Activated T-helper 17 cell treated with anti-CD3 and anti-CD28 coated beads, Interleukin-2, amount 50 U/mL, for 72 hours (primary cell): ENCODE data around the gene VEZT. TPM values are rescaled to one million over a fixed set of nuclear protein-coding genes. Genes with fewer than 3 reads are reported as not detected.
"Not testable (repeated sequence)": the region's sequence is repeated elsewhere in the genome, so short reads cannot be mapped to it uniquely, and the experiment has no call there.

Source experiments
- ATAC-seq: fragments of 150-1000 bp; cut with Tn5 transposase; replicated peaks from 2 replicates; pipeline ENCODE4 v1.10.0; 2021; ENCODE audit warnings: mild to moderate bottlenecking, moderate library complexity
- H3K27ac Mint-ChIP-seq: one replicate; pipeline ENCODE4 v1.8.0; 2022; ENCODE audit warnings: mixed read lengths
- H3K27me3 Mint-ChIP-seq: one replicate; pipeline ENCODE4 v1.8.0; 2022; ENCODE audit warnings: mixed read lengths
- H3K36me3 Mint-ChIP-seq: one replicate; pipeline ENCODE4 v1.8.0; 2022; ENCODE audit warnings: low read depth, mild to moderate bottlenecking, mixed read lengths
- H3K4me1 Mint-ChIP-seq: one replicate; pipeline ENCODE4 v1.8.0; 2022; ENCODE audit warnings: mixed read lengths
- H3K4me3 Mint-ChIP-seq: one replicate; pipeline ENCODE4 v1.8.0; 2022; ENCODE audit warnings: mild to moderate bottlenecking, mixed read lengths
- H3K9me3 Mint-ChIP-seq: one replicate; pipeline ENCODE4 v1.8.0; 2022; ENCODE audit warnings: mixed read lengths
- total RNA-seq, 2 donors: library from RNA; stranded (reverse); gene quantifications; one replicate each; pipeline ENCODE4 v1.2.3, GENCODE V29; 2022

VEZT gene
- total RNA-seq, 2 donors from 2014 or later: 42.9 to 49.3 TPM

DNA sequence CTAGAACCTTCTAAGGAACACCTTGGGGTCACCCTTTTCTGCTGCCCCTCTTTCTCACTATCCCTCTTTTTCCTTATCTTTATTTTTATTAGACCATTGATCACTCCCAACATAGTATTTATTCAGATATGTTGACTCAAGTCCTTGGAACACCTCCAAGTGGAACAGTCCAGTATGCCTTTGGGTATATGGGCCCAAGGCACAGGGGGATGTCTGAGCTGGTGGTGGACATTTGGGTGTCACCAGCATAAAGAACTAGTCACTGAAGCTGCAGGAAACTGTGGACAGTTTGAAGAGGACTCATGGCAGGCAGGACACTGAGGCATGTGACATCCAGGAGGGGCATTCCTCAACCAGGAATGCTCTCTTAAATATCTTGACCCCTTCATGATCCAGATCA, 105.6 kb downstream of the VEZT start:
- no peaks in the 10 kb centered on the region for H3K9me3 Mint-ChIP-seq
- no peak overlapping the region for H3K4me3 Mint-ChIP-seq
- no peak for ATAC-seq

GRCh38 chr12:95324246-95324645, 106.6 kb downstream of the VEZT start:
- ATAC-seq, H3K36me3 Mint-ChIP-seq: not testable (repeated sequence)

More for the DNA sequence above, 105.6 kb downstream of the VEZT start:
- Mint-ChIP-seq H3K27ac (no peak overlapping the region), H3K4me1 (no peaks in the 10 kb centered on the region), H3K27me3 (no peaks in the 10 kb centered on the region), H3K36me3 (no peaks in the 10 kb centered on the region)

DNA sequence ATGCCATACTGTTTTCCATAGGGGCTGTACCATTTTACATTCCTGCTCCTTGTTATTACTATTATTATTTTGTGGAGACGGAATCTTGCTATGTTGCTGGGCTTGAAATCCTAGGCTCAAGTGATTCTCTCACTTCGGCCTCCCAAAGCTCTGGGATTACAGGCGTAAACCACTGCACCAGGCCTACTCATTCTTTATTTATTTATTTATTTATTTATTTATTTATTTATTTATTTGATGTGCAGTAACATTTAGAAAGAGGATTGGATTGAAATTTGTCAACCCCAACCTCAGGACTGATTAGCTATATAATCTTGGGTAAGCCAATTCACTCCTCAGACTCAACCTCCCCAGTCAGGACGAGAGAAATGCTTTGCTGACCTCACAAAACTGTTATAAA, 107.9 kb downstream of the VEZT start:
- no peaks in the 10 kb centered on the region for H3K9me3 Mint-ChIP-seq
- no peak overlapping the region for H3K27ac Mint-ChIP-seq

More at GRCh38 chr12:95324246-95324645, 106.6 kb downstream of the VEZT start:
- not testable (repeated sequence) for H3K4me1 Mint-ChIP-seq, H3K27me3 Mint-ChIP-seq, H3K9me3 Mint-ChIP-seq, H3K27ac Mint-ChIP-seq, H3K4me3 Mint-ChIP-seq

GRCh38 chr12:95326445-95326844, 108.8 kb downstream of the VEZT start:
- H3K27me3 Mint-ChIP-seq: no peaks in the 10 kb centered on the region
- no peaks in the 10 kb centered on the region for H3K4me1 Mint-ChIP-seq
- no peak for ATAC-seq

More for the DNA sequence above, 107.9 kb downstream of the VEZT start:
- Mint-ChIP-seq H3K4me1 (no peaks in the 10 kb centered on the region), H3K4me3 (no peak overlapping the region), H3K36me3 (no peaks in the 10 kb centered on the region), H3K27me3 (no peaks in the 10 kb centered on the region)
- ATAC-seq: no peak

GRCh38 chr12:95326855-95327254, 109.2 kb downstream of the VEZT start:
- no peak overlapping the region for H3K27ac Mint-ChIP-seq
- ATAC-seq: no peak
- no peak overlapping the region for H3K4me3 Mint-ChIP-seq
- no peaks in the 10 kb centered on the region for H3K9me3 Mint-ChIP-seq
- no peaks in the 10 kb centered on the region for H3K27me3 Mint-ChIP-seq
- no peaks in the 10 kb centered on the region for H3K4me1 Mint-ChIP-seq
- no peaks in the 10 kb centered on the region for H3K36me3 Mint-ChIP-seq

More at GRCh38 chr12:95326445-95326844, 108.8 kb downstream of the VEZT start:
- H3K4me3 Mint-ChIP-seq: no peak overlapping the region
- H3K9me3 Mint-ChIP-seq: no peaks in the 10 kb centered on the region
- no peaks in the 10 kb centered on the region for H3K36me3 Mint-ChIP-seq
- H3K27ac Mint-ChIP-seq: no peak overlapping the region

DNA sequence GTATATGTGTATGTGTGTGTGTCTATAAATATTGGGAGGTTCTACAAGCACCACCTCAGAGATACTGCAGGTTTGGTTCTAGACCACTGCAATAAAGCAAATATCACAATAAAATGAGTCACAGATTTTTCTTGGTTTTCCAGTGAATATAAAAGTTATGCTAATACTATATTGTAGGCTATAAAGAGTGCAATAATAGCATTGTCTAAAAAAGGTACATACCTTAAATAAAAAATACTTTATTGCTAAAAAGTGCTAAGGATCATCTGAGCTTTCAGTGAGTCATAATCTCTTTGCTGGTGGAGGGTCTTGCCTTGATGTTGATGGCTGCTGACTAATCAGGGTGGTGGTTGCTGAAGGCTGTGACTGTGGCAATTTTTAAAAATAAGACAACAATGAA, 111.1 kb downstream of the VEZT start:
- ATAC-seq: no peak
- Mint-ChIP-seq H3K27ac (no peak overlapping the region), H3K4me3 (no peak overlapping the region), H3K36me3 (no peaks in the 10 kb centered on the region), H3K27me3 (no peaks in the 10 kb centered on the region), H3K4me1 (no peaks in the 10 kb centered on the region), H3K9me3 (no peaks in the 10 kb centered on the region)

DNA sequence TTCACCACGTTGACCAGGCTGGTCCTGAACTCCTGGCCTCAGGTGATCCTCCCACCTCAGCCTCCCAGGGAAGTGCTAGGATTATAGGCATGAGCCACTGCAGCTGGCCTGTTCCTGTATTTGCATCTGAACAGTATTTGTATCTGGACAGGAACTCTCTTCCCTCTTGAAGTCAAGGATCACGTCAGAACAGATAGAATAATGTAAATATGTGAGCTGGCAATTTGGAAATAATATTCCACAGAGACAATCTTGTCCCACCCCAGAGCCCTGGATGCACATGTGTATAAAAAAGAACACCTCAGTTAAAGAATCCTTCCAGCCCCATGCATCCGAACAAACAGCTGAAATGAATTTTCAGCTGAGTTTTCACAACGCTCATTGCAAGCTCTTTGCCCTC, 118.3 kb downstream of the VEZT start:
- Mint-ChIP-seq H3K4me3 (no peak overlapping the region), H3K4me1 (no peaks in the 10 kb centered on the region), H3K27me3 (peaks cover 2% of the 10 kb centered on the region), H3K27ac (no peak overlapping the region), H3K36me3 (no peaks in the 10 kb centered on the region), H3K9me3 (peaks cover 2% of the 10 kb centered on the region)
- ATAC-seq: no peak

GRCh38 chr12:95336387-95337067, 118.9 kb downstream of the VEZT start:
- H3K36me3 Mint-ChIP-seq: no peaks in the 10 kb centered on the region
- H3K27me3 Mint-ChIP-seq: peaks cover 4% of the 10 kb centered on the region
- no peak overlapping the region for H3K27ac Mint-ChIP-seq
- H3K9me3 Mint-ChIP-seq: peaks cover 5% of the 10 kb centered on the region
- ATAC-seq: no peak
- H3K4me1 Mint-ChIP-seq: no peaks in the 10 kb centered on the region
- no peak overlapping the region for H3K4me3 Mint-ChIP-seq

GRCh38 chr12:95337146-95337545, 119.5 kb downstream of the VEZT start:
- Mint-ChIP-seq H3K27ac (no peak overlapping the region), H3K27me3 (peaks cover 4% of the 10 kb centered on the region)

DNA sequence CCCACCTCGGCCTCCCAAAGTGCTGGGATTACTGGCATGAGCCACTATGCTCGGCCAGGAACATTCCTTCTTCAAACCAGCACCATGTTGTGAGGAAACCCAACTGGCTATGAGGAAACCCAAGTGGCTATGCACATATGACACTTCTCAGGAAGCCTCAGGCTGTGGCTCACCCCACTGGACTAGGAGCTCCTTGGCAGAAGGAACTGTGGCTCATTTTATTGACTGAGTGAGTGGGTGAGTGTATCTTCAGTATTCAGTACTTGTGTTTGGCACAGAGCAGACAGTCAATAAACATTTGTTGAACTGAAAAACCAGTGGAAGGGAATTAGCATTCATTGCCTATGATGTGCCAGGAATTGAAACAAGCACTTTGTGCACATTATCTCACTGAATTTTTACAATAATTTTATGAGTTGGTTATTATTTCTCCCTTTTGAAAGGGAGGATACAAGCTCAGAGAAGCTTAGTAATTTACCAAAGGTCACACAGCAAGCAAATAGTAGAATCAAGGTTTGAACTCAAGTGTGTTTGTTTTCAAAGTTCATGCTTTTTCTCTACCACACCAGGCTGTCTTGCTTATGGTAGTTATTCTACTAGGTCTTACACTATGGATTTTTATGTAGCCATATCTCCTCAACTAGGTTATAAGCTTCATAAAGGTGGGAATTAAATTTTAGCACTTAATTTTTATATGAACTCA, 121.6 kb downstream of the VEZT start:
- H3K27ac Mint-ChIP-seq: no peak overlapping the region
- no peaks in the 10 kb centered on the region for H3K36me3 Mint-ChIP-seq
- H3K4me3 Mint-ChIP-seq: no peak overlapping the region
- H3K27me3 Mint-ChIP-seq: peaks cover 4% of the 10 kb centered on the region
- H3K9me3 Mint-ChIP-seq: peaks cover 5% of the 10 kb centered on the region
- no peaks in the 10 kb centered on the region for H3K4me1 Mint-ChIP-seq
- ATAC-seq: no peak

More at GRCh38 chr12:95337146-95337545, 119.5 kb downstream of the VEZT start:
- Mint-ChIP-seq H3K9me3 (peaks cover 5% of the 10 kb centered on the region), H3K4me1 (no peaks in the 10 kb centered on the region), H3K4me3 (no peak overlapping the region), H3K36me3 (no peaks in the 10 kb centered on the region)
- ATAC-seq: no peak

DNA sequence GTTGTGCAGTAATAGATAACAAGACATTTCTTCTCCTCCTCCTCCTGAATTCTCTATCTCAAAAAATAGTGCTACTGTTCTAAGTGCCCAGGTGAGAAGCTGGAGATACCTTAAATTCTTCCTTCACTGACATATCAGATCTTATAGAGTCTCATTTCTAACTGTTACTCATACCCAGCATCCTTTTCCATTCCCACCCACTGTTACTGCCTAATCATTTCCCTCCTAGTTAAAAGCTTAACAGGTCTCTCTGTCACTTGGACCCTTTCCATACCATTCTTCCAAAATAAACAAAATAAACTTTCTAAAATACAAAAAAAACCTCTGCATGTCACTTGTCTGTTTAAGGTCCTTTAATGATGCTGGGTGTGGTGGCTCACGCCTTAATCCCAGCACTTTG, 124.4 kb downstream of the VEZT start:
- Mint-ChIP-seq H3K36me3 (no peaks in the 10 kb centered on the region), H3K4me1 (no peaks in the 10 kb centered on the region), H3K9me3 (peaks cover 5% of the 10 kb centered on the region), H3K27ac (no peak overlapping the region), H3K4me3 (no peak overlapping the region), H3K27me3 (peaks cover 4% of the 10 kb centered on the region)
- no peak for ATAC-seq

DNA sequence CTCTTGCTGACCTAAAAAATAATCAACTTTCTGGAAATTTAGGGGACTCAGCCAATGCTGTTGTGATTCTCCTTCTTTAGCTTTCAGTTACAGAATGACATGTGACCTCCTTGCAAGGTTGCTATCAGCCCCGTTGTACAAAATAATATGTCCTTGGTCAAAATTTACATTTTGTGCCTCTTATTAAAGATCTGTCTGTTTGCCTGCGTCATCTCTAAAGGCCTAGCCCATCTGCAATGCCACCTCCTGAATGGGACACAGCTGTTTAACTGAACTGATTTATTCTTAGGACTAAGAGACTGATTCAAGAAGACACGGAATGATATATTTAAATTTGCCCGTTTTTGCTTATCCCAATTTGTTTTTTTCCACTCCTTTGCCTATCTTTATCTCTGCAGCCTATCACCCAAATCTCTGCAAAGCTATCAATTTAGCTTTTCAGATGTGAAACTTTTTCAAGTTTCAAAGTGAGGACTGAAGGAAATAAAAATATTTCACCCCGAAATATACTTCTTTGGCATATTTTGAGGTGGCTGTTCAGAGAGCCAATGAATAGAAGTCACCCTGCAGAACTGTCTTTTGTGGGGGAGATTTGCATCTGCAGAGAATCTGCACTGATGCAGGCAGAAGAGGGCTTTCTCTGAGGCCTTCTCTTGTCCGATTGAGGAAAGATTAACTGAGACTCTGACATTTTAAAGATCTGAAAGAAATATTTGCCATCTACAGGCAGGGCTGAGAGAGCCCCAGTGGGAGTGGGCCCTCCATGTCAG, 126.0 kb downstream of the VEZT start:
- Mint-ChIP-seq H3K36me3 (no peaks in the 10 kb centered on the region), H3K9me3 (peaks cover 5% of the 10 kb centered on the region), H3K4me3 (no peak overlapping the region), H3K27ac (no peak overlapping the region), H3K27me3 (peaks cover 4% of the 10 kb centered on the region), H3K4me1 (no peaks in the 10 kb centered on the region)
- ATAC-seq: no peak

GRCh38 chr12:95349291-95349690, 131.7 kb downstream of the VEZT start:
- no peak for ATAC-seq
- H3K4me3 Mint-ChIP-seq: no peak overlapping the region
- no peaks in the 10 kb centered on the region for H3K4me1 Mint-ChIP-seq
- H3K27me3 Mint-ChIP-seq: peaks cover 8% of the 10 kb centered on the region
- no peaks in the 10 kb centered on the region for H3K9me3 Mint-ChIP-seq
- H3K36me3 Mint-ChIP-seq: no peaks in the 10 kb centered on the region
- no peak overlapping the region for H3K27ac Mint-ChIP-seq

DNA sequence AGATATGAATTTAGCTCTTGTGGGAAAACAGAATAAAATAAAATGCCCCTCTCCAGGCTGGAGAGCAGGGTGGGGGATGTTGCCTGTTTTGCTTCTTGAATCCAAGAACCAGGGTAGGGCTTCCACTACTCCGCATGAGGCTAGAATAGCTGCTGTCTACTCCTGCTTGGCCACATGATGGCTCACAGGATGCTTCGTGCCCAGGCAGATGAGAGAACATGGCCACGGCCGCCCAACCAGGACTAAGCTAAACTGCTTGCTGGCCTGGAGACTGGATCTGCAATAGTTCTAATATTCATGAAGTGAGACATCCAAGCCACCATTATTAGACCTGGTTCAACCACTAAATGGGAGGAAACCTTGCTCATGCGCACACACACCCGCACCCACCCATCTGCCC, 134.1 kb downstream of the VEZT start:
- Mint-ChIP-seq H3K36me3 (no peaks in the 10 kb centered on the region), H3K4me1 (no peaks in the 10 kb centered on the region), H3K4me3 (no peak overlapping the region), H3K27me3 (peaks cover 10% of the 10 kb centered on the region), H3K9me3 (no peaks in the 10 kb centered on the region), H3K27ac (no peak overlapping the region)
- no peak for ATAC-seq
